Measurements from ENCODE around the gene MCM9. TPM values are rescaled to one million over a fixed set of nuclear protein-coding genes. Genes with fewer than 3 reads are reported as not detected.

MCM9 gene
- total and polyA plus RNA-seq, 5 donors, result 2.0 to 8.0 (median 7.2) TPM

DNA sequence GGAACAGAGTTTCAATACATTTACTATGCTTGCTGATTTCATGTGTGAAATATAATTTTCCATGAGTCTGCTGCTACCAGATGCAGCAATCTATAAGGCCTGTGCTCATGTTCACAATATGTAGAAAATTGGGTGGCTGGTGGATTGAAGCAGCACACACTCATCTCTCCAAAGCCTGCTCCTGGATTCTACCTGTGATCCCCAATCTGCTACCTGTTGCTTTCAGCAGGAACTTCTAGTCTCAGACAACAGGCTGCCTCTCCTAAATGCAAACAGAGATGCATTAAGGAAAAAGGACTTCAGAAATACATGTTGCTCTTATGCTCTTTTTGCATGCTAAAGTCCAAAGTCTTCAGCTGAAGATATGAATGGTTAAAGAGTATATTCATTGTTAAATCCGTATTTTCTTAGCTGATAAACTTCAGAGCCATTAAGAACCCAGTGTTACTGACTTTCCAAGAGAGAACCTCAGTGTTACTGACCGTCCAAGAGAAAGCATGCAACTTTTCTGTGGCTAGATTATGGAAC lies 30.9 kb upstream of the MCM9 start:
- H3K27me3 ChIP-seq (ENCODE audit: control insufficient read depth, insufficient read depth), result no peaks in the 10 kb centered on the region
- ATAC-seq (no peak), DNase-seq (no peak)
- H3K9me3 ChIP-seq (ENCODE audit: control insufficient read depth, low read length), result no peaks in the 10 kb centered on the region
- no peak overlapping the region for H3K27ac ChIP-seq (ENCODE audit: low read length)
- WGBS, result 74% methylated on average over 2 of the region's 2 CpGs
- intact Hi-C loops (cut with DNase I), result loop anchor here in 1 of 4 donors (2.0 kb wide), 1 partner anchor 145 kb away; no protein-coding TSS in a partner anchor
- no peaks in the 10 kb centered on the region for H3K4me1 ChIP-seq (ENCODE audit: control insufficient read depth, insufficient read depth, low read length)
- H3K4me3 ChIP-seq (ENCODE audit: low read length), result no peak overlapping the region

DNA sequence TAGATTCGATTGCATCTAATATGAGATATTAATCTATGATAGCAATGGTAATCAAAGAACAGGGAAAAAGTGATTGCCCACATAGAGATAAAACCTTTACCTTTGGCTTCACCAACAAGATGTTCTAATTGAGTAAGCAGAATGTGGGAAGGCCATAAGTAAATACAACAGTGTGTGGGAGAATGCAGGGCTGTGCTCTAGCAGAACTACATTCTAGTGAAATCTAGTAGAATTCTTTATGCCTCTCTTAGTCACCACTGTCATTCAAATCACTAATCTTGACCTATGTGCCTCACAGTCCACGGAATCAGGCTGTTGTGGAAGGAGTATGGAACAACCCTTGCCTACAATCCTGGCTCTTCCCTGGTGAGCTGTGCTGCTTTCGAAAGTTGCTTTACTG lies 30.4 kb upstream of the MCM9 start:
- no peaks in the 10 kb centered on the region for H3K9me3 ChIP-seq (ENCODE audit: control insufficient read depth, low read length)
- no peaks in the 10 kb centered on the region for H3K4me1 ChIP-seq (ENCODE audit: control insufficient read depth, insufficient read depth, low read length)
- H3K27ac ChIP-seq (ENCODE audit: low read length), result no peak overlapping the region
- WGBS, result 92% methylated on average over 3 of the region's 3 CpGs
- DNase-seq, result no peak
- no peak overlapping the region for H3K4me3 ChIP-seq (ENCODE audit: low read length)
- ATAC-seq, result no peak
- H3K27me3 ChIP-seq (ENCODE audit: control insufficient read depth, insufficient read depth), result no peaks in the 10 kb centered on the region
- intact Hi-C loops (cut with DNase I), result loop anchor here in 1 of 4 donors (2.0 kb wide), 1 partner anchor 145 kb away; no protein-coding TSS in a partner anchor

DNA sequence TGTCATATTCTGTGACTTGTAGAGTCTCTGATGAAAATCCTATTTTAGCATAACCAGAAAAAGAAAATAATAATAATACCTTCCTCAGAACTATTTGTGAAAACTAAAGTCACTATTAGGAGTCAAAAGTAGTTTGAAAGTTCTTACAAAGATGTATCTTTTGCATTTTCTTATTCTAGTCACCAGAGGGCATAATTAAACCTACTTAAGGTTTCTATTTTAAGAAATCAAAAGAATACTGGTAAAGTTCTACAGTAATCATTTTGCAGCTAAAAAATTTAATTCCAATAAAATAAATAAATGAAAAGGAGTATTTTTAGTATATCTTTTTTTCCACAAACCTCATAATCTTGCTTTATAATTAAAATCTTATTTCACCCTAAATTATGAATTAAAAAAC lies 28.0 kb upstream of the MCM9 start:
- Histone ChIP-seq H3K4me3 (ENCODE audit: low read length) (no peak overlapping the region), H3K4me1 (ENCODE audit: control insufficient read depth, insufficient read depth, low read length) (no peaks in the 10 kb centered on the region), H3K27me3 (ENCODE audit: control insufficient read depth, insufficient read depth) (no peaks in the 10 kb centered on the region), H3K9me3 (ENCODE audit: control insufficient read depth, low read length) (no peaks in the 10 kb centered on the region), H3K27ac (ENCODE audit: low read length) (no peak overlapping the region)
- ATAC-seq (no peak), DNase-seq (no peak)
- intact Hi-C loops (cut with DNase I), result no loop called here

DNA sequence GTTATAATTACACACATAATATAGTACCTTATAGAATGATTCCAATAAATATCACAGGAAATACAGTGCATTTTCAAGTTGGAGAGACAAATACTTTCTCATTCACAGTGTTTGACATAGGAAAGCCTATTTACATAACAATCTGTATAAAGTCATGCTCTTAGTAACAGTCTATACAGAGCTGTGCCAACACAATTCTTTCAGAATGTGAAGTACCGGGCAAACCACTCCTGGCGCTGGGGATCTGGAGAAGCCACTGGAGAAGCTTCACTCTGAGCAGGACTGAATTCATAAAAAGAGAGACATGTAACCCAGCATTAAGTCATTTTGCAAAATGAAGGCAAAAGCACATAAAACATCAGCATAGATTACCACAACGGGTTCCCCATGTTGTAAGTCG lies 24.9 kb upstream of the MCM9 start:
- H3K4me3 ChIP-seq (ENCODE audit: low read length), result no peak overlapping the region
- no peaks in the 10 kb centered on the region for H3K4me1 ChIP-seq (ENCODE audit: control insufficient read depth, insufficient read depth, low read length)
- H3K9me3 ChIP-seq (ENCODE audit: control insufficient read depth, low read length), result no peaks in the 10 kb centered on the region
- H3K27me3 ChIP-seq (ENCODE audit: control insufficient read depth, insufficient read depth), result no peaks in the 10 kb centered on the region
- DNase-seq, result no peak
- H3K27ac ChIP-seq (ENCODE audit: low read length), result no peak overlapping the region
- 95% methylated on average over 4 of the region's 4 CpGs for WGBS
- intact Hi-C loops (cut with DNase I), result no loop called here
- ATAC-seq, result no peak

DNA sequence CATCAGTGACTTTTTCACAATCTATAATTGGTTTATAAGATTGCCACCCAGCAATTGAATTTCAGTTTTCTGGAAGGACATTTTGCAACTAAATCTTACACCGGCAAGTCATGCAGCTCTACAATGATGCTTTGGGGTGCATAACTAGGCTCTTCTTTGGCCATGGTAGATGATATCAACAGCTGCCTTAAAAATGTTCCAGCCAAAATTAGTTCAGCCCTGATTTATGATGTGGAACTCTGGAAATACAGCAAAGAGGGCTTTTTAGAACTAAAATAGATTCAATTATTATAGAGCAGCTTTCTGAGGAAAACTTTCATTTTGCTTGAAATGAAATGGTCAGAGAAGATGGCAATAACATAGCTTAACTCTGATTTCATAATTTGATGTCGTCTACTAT lies 18.4 kb upstream of the MCM9 start:
- intact Hi-C loops (cut with DNase I), result no loop called here
- Histone ChIP-seq H3K27ac (ENCODE audit: low read length) (no peak overlapping the region), H3K27me3 (ENCODE audit: control insufficient read depth, insufficient read depth) (no peaks in the 10 kb centered on the region), H3K4me3 (ENCODE audit: low read length) (no peak overlapping the region), H3K9me3 (ENCODE audit: control insufficient read depth, low read length) (no peaks in the 10 kb centered on the region), H3K4me1 (ENCODE audit: control insufficient read depth, insufficient read depth, low read length) (no peaks in the 10 kb centered on the region)
- DNase-seq (no peak), ATAC-seq (no peak)
- 62% methylated on average over 2 of the region's 2 CpGs for WGBS

- H3K27ac ChIP-seq (ENCODE audit: low read length), result no peak overlapping the region
- no peaks in the 10 kb centered on the region for H3K4me1 ChIP-seq (ENCODE audit: control insufficient read depth, insufficient read depth, low read length)
- DNase-seq, result no peak
- no peak overlapping the region for H3K4me3 ChIP-seq (ENCODE audit: low read length)
- no peaks in the 10 kb centered on the region for H3K27me3 ChIP-seq (ENCODE audit: control insufficient read depth, insufficient read depth)
- intact Hi-C loops (cut with DNase I), result no loop called here
- ATAC-seq, result no peak
- no peaks in the 10 kb centered on the region for H3K9me3 ChIP-seq (ENCODE audit: control insufficient read depth, low read length)
- 96% methylated on average over 2 of the region's 2 CpGs for WGBS
Measured at GRCh38 chr6:118952683-118953082, 17.7 kb upstream of the MCM9 start.

DNA sequence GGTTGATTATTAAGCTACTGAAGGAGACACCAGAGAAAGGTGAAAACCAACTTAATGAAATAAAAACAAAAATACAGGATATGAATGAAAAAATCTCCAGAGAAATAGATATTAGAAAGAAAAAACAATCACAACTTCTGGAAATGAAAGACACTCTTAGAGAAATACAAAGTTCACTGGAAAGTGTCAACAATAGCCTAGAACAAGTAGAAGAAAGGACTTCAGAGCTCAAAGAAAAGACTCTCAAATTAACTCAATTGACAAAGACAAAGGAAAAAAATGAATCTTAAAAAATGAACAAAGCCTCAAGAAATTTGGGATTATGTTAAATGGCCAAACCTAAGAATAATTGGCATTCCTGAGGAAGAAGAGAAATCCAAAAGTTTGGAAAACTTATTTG lies 10.3 kb upstream of the MCM9 start:
- intact Hi-C loops (cut with DNase I), result no loop called here
- no peak for ATAC-seq
- no peaks in the 10 kb centered on the region for H3K4me1 ChIP-seq (ENCODE audit: control insufficient read depth, insufficient read depth, low read length)
- H3K9me3 ChIP-seq (ENCODE audit: control insufficient read depth, low read length), result no peaks in the 10 kb centered on the region
- no peak overlapping the region for H3K27ac ChIP-seq (ENCODE audit: low read length)
- H3K4me3 ChIP-seq (ENCODE audit: low read length), result no peak overlapping the region
- no peaks in the 10 kb centered on the region for H3K27me3 ChIP-seq (ENCODE audit: control insufficient read depth, insufficient read depth)
- no peak for DNase-seq

DNA sequence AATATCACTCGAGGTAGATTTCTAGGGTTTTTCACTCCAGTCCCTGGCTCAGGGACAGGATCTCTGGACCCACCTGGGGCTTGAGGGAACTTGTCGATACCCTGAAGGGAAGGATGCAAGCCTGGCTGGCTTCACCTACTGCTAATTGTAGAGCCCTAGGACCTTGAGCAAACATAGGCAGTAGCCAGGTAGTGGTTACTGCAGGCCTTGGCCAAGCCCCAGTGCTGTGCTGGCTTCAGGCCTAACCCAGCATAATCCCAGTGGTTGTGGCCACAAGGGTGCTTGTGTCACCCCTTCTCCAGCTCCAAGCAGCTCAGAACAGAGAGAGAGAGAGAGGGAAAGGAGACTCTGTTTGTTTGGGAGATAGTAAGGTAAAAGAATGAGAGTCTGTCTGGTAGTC lies 5.8 kb upstream of the MCM9 start:
- intact Hi-C loops (cut with DNase I), result no loop called here
- WGBS, result 98% methylated on average over 2 of the region's 2 CpGs
- no peak overlapping the region for H3K27ac ChIP-seq (ENCODE audit: low read length)

DNA sequence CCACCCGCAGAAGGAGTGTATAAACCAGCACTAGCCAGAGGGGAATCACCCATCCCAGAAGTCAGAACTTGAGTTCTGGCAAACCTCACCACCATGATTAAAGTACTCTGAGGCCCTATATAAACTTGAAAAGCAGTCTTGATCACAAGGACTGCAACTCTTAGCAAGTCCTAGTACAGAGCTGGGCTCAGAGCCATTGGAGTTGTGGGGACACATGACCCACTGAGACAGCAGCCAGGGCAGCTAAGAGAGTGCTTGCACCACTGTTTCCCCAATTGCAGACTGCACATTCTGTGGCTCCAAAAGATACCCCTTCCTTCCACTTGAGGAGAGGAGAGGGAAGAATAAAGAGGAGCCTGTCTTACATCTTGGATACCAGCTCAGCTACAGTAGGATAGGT lies 4.7 kb upstream of the MCM9 start:
- Histone ChIP-seq H3K27ac (ENCODE audit: low read length) (no peak overlapping the region), H3K9me3 (ENCODE audit: control insufficient read depth, low read length) (no peaks in the 10 kb centered on the region), H3K4me3 (ENCODE audit: low read length) (no peak overlapping the region), H3K4me1 (ENCODE audit: control insufficient read depth, insufficient read depth, low read length) (peaks cover 1% of the 10 kb centered on the region), H3K27me3 (ENCODE audit: control insufficient read depth, insufficient read depth) (no peaks in the 10 kb centered on the region)
- DNase-seq, result peak in 2 of 3 donors; percentile 22 to 55
- intact Hi-C loops (cut with DNase I), result no loop called here
- 98% methylated on average over 1 of the region's 1 CpG for WGBS
- no peak for ATAC-seq

More for the DNA sequence above, 5.8 kb upstream of the MCM9 start:
- Histone ChIP-seq H3K4me3 (ENCODE audit: low read length) (no peak overlapping the region), H3K27me3 (ENCODE audit: control insufficient read depth, insufficient read depth) (no peaks in the 10 kb centered on the region), H3K9me3 (ENCODE audit: control insufficient read depth, low read length) (no peaks in the 10 kb centered on the region), H3K4me1 (ENCODE audit: control insufficient read depth, insufficient read depth, low read length) (peaks cover 1% of the 10 kb centered on the region)
- no peak for DNase-seq
- ATAC-seq, result peak in 1 of 2 donors; percentile 48

DNA sequence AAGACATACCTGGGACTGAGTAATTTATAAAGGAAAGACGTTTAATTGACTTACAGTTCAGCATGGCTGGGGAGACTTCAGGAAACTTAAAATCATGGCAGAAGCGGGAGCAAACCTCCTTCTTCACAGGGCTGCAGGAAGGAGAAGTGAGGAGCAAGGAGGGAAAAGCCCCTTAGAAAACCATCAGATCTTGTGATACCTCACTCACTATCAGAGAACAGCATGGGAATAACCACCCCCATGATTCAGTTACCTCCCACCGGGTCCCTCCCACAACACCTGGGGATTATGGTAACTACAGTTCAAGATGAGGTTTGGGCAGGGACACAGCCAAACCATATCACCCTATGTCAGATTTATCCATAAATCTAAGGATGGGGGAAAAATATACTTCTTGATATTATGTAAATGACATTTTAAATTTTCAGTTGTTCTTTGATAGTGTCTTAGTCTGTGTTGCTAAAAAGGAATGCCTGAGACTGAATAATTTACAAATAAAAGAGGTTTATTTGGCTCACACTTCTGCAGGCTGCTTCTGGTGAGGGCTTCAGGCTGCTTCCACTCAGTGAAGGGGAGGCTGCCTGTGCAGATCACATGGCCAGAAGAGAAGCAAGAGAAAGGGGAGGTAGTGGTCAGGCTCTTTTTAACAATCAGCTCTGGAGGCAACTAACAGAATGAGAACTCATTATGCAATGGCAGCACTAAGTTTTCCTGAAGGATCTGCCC lies 1.2 kb upstream of the MCM9 start:
- intact Hi-C loops (cut with DNase I), result no loop called here
- ATAC-seq (no peak), DNase-seq (no peak)
- H3K4me3 ChIP-seq (ENCODE audit: low read length), result no peak overlapping the region
- peaks cover 1% of the 10 kb centered on the region for H3K4me1 ChIP-seq (ENCODE audit: control insufficient read depth, insufficient read depth, low read length)
- no peak overlapping the region for H3K27ac ChIP-seq (ENCODE audit: low read length)
- no peaks in the 10 kb centered on the region for H3K9me3 ChIP-seq (ENCODE audit: control insufficient read depth, low read length)
- 80% methylated on average over 3 of the region's 3 CpGs for WGBS
- H3K27me3 ChIP-seq (ENCODE audit: control insufficient read depth, insufficient read depth), result no peaks in the 10 kb centered on the region

DNA sequence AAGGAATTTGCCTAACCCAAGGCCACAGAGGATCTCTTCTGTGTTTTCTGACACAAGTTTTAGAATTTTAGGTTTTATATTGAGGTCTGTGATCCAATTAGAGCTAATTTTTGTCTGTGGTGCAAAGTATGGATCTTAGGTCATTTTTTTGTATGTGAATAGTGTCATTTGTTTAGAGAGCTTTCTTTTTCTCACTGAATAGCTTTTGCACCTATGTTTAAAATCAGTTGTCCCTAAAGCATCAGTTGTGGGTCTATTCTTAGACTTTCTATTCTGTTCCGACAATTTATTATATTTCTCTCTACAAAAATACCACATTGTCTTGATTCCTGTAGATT lies 341 bp upstream of the MCM9 start:
- DNase-seq (no peak), ATAC-seq (no peak)
- H3K27ac ChIP-seq (ENCODE audit: low read length), result peak overlapping the region; percentile 99
- WGBS, result 11% methylated on average over 1 of the region's 1 CpG
- peaks cover 1% of the 10 kb centered on the region for H3K4me1 ChIP-seq (ENCODE audit: control insufficient read depth, insufficient read depth, low read length)
- H3K9me3 ChIP-seq (ENCODE audit: control insufficient read depth, low read length), result no peaks in the 10 kb centered on the region
- no peaks in the 10 kb centered on the region for H3K27me3 ChIP-seq (ENCODE audit: control insufficient read depth, insufficient read depth)
- peak overlapping the region; percentile 98 for H3K4me3 ChIP-seq (ENCODE audit: low read length)
- intact Hi-C loops (cut with DNase I), result no loop called here

Measured in right cardiac atrium (tissue), 5 donors.